GM19463 (cell line): ENCODE data around the gene DTWD1.
"Not testable (repeated sequence)": the region's sequence is repeated elsewhere in the genome, so short reads cannot be mapped to it uniquely, and the experiment has no call there.

Experiments
- ATAC-seq: cut with Tn5 transposase; IDR thresholded peaks from one replicate; pipeline ENCODE4 v1.9.1; 2021; ENCODE audit warnings: mild to moderate bottlenecking, moderate library complexity; ENCODE audit not compliant: unreplicated experiment

The DTWD1 gene

GRCh38 chr15:49620658-49621368, at the start of gene DTWD1, which contains the start of gene FAM227B:
DTWD1 (plus strand) TSS chr15:49621048; CDS start chr15:49625168, 4,120 bp downstream.
FAM227B (minus strand) TSS chr15:49620818; CDS start chr15:49615171, 5,647 bp downstream.
- ATAC-seq, result peak; percentile 99

GRCh38 chr15:49573421-49573820, 47.4 kb upstream of the DTWD1 start:
- ATAC-seq, result no peak

GRCh38 chr15:49589030-49589429, 31.8 kb upstream of the DTWD1 start:
- ATAC-seq, result peak; percentile 68

- ATAC-seq, result not testable (repeated sequence)
These were observed 28.0 kb upstream of the DTWD1 start for GRCh38 chr15:49592829-49593316.

GRCh38 chr15:49604625-49605409, 16.0 kb upstream of the DTWD1 start:
- ATAC-seq, result no peak

- ATAC-seq, result no peak
These were observed 15.3 kb upstream of the DTWD1 start for GRCh38 chr15:49605588-49605987.

- ATAC-seq, result no peak
These were observed 14.3 kb upstream of the DTWD1 start for GRCh38 chr15:49606594-49606993.

- ATAC-seq, result no peak
These were observed 10.5 kb upstream of the DTWD1 start for GRCh38 chr15:49610157-49610918.

- ATAC-seq, result not testable (repeated sequence)
These were observed 8.6 kb upstream of the DTWD1 start for GRCh38 chr15:49612240-49612639.

GRCh38 chr15:49619226-49619625, 1.6 kb upstream of the DTWD1 start:
- ATAC-seq, result no peak

- no peak for ATAC-seq
These were observed 649 bp upstream of the DTWD1 start for GRCh38 chr15:49620199-49620598.

- no peak for ATAC-seq
These were observed 558 bp downstream of the DTWD1 start for GRCh38 chr15:49621401-49621811.

- no peak for ATAC-seq
These were observed 1.0 kb downstream of the DTWD1 start for GRCh38 chr15:49621887-49622286.

- no peak for ATAC-seq
These were observed 1.7 kb downstream of the DTWD1 start for GRCh38 chr15:49622561-49622960.

GRCh38 chr15:49624056-49624455, 3.2 kb downstream of the DTWD1 start:
- no peak for ATAC-seq

GRCh38 chr15:49625460-49626036, 4.7 kb downstream of the DTWD1 start:
- no peak for ATAC-seq

GRCh38 chr15:49627407-49627877, 6.6 kb downstream of the DTWD1 start:
- ATAC-seq, result no peak

- ATAC-seq, result no peak
These were observed 7.5 kb downstream of the DTWD1 start for GRCh38 chr15:49628379-49628778.

- no peak for ATAC-seq
These were observed 17.0 kb downstream of the DTWD1 start for GRCh38 chr15:49637857-49638256.

- no peak for ATAC-seq
These were observed 23.5 kb downstream of the DTWD1 start for GRCh38 chr15:49644364-49644794.

GRCh38 chr15:49645277-49645676, 24.4 kb downstream of the DTWD1 start:
- no peak for ATAC-seq
